GM12873 (cell line): Measurements from ENCODE around the gene SNRPD3.

Experiments used
- TF ChIP-seq, protein P1 (sequence below): IDR thresholded peaks from 2 replicates; pipeline ENCODE4 v1.5.1; 2012; ENCODE audit warnings: low read depth, mild to moderate bottlenecking, moderate library complexity, low read length, control low read depth; ENCODE audit not compliant: insufficient read depth; ENCODE audit errors: missing control alignments

SNRPD3 gene

DNA sequence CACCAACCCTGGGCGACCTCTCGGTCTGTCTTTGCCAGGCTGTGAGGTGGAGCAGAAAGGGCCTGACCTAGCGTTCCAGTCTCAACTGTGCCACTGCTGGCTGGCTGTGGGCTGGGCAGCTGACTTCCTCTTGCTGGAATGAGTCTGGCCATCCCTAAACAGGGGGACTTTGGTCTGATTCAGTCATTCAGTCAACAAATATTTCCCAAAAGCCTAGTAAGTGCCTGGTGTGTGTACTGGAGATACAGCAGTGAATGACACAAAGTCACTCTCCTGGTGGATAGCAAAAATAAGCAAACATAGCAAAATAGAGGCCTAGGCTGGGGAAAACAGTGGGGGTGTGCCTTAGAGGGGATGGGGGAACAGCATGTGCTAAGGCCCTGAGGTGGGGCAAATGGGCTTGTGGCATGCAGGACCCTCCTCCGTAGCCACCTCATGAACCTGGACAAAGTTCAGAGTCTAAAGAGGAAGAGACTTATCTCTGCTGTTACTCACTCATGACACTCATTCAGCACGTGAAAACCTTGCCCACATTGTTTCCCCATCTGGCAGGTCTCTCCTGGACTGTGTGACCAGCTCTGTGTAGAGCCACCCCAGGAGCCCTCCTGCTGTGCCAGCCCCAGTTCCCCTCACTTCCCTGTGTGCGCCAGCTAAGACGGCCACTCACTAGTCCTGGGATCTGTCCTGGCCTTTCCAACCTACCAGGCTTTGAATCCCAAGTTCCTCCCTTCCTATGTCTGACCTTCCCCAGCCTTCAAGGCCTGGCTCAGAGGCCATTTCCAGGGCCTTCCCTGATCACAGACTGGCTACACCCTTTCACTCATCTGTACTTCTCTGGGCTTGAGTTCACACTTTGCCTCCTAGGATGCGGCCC, 5.5 kb upstream of the SNRPD3 start:
- TF ChIP-seq, protein P1, sequence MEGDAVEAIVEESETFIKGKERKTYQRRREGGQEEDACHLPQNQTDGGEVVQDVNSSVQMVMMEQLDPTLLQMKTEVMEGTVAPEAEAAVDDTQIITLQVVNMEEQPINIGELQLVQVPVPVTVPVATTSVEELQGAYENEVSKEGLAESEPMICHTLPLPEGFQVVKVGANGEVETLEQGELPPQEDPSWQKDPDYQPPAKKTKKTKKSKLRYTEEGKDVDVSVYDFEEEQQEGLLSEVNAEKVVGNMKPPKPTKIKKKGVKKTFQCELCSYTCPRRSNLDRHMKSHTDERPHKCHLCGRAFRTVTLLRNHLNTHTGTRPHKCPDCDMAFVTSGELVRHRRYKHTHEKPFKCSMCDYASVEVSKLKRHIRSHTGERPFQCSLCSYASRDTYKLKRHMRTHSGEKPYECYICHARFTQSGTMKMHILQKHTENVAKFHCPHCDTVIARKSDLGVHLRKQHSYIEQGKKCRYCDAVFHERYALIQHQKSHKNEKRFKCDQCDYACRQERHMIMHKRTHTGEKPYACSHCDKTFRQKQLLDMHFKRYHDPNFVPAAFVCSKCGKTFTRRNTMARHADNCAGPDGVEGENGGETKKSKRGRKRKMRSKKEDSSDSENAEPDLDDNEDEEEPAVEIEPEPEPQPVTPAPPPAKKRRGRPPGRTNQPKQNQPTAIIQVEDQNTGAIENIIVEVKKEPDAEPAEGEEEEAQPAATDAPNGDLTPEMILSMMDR, result no peak

- TF ChIP-seq, protein P1, result no peak
Measured at GRCh38 chr22:24550902-24551435, 4.8 kb upstream of the SNRPD3 start.

DNA sequence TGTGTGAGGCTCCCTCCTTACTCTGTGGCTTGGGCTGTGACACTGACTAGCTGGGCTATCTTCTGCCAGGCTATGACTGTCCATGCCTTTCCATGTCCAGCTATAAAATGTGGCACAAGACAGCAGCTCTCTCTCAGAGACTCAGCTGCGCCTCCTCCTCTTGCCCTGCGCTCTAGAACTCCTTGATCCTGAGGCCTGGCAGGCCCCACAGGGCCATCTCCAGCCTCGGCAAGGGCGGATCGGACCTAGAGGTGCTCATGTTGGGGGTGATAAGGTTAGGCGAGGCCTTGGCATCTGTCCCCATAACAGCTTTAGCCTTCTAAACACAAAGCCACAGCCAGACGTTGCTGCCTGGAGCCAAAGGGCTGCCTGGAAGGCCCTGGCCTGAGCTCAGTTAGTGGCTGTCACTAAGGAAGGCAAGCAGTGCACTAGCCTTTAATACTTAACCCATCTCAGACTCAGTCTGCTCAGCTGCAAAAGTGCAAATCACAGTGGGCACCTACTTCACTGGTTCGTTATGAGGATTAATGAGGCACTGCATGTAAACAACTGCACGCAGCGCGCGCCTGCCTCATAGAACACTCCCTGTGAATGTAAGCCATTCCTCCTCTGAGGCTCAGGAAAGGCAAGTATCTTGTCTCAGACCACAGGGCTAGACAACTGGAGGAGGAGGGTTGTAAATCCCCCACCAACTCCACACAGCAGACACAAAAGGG, 2.0 kb upstream of the SNRPD3 start:
- TF ChIP-seq, protein P1, result no peak

- TF ChIP-seq, protein P1, result no peak
Measured at GRCh38 chr22:24554313-24555164, 1.3 kb upstream of the SNRPD3 start, which contains the start of gene GUCD1. Gene GUCD1, minus strand, starts transcription at chr22:24555138. Its CDS starts 147 bp downstream, at chr22:24554991.

DNA sequence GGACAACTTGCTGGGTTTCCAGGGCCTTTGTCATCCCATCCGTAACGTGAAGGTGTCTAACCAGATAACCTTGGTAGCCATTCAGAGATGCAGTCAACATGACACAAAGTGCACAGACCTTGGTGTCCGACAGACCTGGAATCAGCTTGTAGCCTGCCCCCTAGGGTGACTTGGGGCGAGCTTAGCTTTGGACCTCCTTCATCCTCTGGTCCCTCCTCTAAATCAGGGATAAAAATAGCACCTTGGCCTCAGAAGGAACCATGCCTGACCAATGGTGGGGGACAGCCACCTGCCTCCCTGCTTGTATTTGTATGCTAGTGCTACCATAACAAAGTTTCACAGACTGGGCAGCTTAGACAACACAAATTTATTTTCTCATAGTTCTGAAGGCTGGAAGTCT, 3.7 kb downstream of the SNRPD3 start:
- TF ChIP-seq, protein P1, result no peak

- TF ChIP-seq, protein P1, result no peak
Measured at GRCh38 chr22:24563246-24563645, 7.4 kb downstream of the SNRPD3 start.
